ENCODE measurements around the gene PSD.

Gene PSD

GRCh38 chr10:102382871-102383270 is 35.7 kb downstream of the PSD start:
- no peak for DNase-seq

GRCh38 chr10:102381983-102382382 is 36.6 kb downstream of the PSD start:
- DNase-seq = no peak

- no peak for DNase-seq
These were observed 39.2 kb downstream of the PSD start for GRCh38 chr10:102379383-102379782.

- DNase-seq = no peak
These were observed 41.7 kb downstream of the PSD start for GRCh38 chr10:102376901-102377300.

- DNase-seq = no peak
These were observed 42.7 kb downstream of the PSD start for GRCh38 chr10:102375867-102376266.

- no peak for DNase-seq
These were observed 43.3 kb downstream of the PSD start for GRCh38 chr10:102375250-102375649.

GRCh38 chr10:102371295-102371694 is 47.3 kb downstream of the PSD start:
- DNase-seq = no peak

GRCh38 chr10:102368077-102368476 is 50.5 kb downstream of the PSD start:
- no peak for DNase-seq

GRCh38 chr10:102367441-102367840 is 51.1 kb downstream of the PSD start:
- DNase-seq = no peak

- no peak for DNase-seq
These were observed 59.7 kb downstream of the PSD start for GRCh38 chr10:102358712-102359382.

- DNase-seq = peak; percentile 35
These were observed 64.1 kb downstream of the PSD start for GRCh38 chr10:102354451-102354850.
